GM21423 (cell line): ENCODE results near the gene DIAPH2.
"Not testable (repeated sequence)": the region's sequence is repeated elsewhere in the genome, so short reads cannot be mapped to it uniquely, and the experiment has no call there.

Source experiments
- ATAC-seq: cut with Tn5 transposase; IDR thresholded peaks from one replicate; pipeline ENCODE4 v1.9.1; 2021; ENCODE audit warnings: mild to moderate bottlenecking, moderate library complexity; ENCODE audit not compliant: unreplicated experiment

DIAPH2 gene

DNA sequence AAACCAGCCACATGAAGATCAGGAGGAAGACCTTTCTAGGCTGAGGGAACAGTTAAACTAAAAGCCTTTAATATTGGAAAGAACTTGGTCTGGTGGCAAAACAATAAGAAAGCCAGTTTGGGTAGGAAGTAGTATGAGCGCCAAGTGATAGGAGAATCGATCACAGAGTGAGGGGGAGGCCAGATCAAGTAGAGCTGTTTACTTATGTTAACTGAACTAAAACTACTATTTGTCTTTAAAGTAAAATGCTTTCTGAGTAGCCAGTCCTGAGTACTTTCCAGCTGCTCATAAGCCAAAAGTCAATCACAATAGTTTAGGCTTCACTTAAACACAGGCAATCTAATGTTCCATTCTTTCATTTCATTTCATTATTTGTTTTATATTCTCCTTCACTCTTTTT, 136.3 kb downstream of the DIAPH2 start:
- no peak for ATAC-seq

DNA sequence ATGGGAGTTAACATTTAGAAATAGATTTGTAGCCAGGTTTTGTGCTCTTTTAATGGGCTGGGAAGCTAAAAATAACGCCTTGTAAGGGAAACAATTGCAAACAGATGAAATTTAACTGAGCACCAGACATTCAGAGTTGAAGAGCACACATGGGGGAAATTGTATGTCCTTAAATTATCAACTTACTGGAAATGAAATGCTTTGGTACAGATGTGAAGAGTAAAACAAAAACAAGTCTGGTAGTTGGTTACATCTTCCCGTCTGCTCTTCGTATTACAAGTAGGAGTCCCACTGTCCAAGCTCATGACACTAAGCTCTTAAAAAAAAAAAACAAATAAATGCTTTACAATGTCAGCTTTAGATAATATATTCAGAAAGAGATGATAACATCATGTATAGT, 139.5 kb downstream of the DIAPH2 start:
- no peak for ATAC-seq

DNA sequence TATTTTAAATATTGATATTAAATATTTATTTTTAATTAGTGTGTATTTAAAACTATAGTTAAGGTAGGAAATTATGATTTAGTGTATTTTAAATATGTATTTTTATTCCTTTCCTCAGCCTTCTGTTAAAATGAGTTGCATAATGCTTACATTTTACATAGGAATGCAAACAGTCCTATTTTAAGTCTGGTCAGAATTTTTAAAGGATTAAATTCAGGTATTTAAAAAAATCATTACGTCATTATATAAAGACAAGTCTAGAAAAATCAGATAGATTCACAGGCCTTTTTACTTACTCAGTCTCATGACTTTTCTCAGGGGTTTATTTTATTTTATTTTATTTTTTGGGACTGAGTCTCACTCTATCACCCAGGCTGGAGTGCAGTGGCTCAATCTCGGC, 148.7 kb downstream of the DIAPH2 start:
- no peak for ATAC-seq

DNA sequence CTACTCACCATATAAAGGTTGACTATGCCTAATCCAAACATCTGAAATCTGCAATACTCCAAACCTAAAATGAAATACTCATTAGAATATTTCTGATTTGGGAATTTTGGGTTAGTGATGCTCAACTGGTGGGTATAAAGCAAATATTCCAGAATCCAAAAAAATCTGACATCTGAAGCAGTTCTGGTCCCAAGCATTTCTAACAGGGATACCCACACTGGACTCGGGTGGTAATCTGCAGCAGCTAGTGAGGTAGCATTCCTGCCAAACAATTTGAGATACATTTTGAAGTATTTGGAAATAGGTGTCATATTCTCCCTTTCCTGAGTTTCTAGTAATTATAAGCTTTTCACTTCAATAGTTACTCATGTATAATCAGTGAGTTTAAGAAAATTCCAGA, 149.5 kb downstream of the DIAPH2 start:
- no peak for ATAC-seq

DNA sequence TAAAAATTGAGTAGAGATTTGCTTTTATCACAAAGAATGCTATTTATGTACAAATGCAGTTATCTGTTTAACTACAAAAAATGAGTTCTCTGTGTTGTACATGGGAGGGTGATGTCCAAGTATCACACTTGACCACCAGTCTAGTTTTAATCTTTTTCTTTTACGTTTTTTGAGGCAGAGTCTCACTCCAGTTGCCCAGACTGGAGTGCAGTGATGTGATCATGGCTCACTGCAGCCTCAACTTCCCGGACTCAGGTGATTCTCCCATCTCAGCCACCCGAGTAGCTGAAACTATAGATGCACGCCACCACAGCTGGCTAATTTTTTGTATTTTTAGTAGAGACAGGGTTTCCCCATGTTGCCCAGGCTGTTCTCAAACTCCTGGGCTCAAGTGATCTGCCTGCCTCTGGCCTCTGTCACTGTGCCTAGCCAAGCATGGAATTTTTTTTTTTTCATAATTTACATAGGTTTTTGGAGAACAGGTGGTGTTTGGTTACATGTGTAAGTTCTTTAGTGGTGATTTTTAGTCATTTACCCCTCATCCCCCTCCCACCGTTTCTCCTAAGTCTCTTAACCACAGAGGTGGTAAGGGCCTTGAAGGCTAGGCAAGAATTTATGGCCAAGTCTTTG, 151.1 kb downstream of the DIAPH2 start:
- peak; percentile 77 for ATAC-seq

DNA sequence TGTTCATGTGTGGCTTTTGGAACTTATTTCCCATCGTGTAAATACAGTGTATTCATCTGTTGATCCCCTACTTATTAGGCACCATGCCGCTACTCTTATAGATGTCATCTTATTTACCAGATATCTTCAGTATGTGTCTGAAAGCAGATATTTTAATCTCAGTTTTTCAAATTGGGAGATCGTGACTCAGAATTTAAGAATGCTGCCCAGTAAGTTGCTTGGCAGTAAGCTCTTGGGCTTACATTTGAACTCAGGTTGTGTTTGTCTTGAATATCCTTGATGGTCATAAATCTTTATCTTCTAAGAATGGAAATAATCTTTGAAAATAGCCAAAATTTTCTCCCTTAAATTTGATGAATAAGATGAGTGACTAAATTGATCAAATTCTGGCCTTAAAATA, 153.2 kb downstream of the DIAPH2 start:
- ATAC-seq, result no peak

DNA sequence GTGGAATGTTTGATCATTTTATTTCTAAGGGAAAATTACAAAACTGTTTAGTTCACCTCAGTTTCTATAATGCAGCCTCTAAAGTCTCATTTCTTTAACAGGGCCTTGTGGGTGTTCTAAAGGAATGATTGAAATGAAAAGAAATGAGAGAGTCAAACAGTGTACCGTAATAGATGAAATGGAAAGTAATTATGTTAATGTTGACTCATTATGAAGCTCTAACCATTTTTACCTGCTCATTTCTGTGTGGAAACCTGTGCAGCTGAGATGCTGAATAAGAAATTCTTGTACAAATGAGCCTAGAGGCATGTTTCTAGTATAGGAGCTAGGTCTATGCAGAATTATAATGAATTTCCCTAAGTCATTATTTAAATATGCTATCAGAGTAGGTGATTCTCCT, 153.9 kb downstream of the DIAPH2 start:
- no peak for ATAC-seq

DNA sequence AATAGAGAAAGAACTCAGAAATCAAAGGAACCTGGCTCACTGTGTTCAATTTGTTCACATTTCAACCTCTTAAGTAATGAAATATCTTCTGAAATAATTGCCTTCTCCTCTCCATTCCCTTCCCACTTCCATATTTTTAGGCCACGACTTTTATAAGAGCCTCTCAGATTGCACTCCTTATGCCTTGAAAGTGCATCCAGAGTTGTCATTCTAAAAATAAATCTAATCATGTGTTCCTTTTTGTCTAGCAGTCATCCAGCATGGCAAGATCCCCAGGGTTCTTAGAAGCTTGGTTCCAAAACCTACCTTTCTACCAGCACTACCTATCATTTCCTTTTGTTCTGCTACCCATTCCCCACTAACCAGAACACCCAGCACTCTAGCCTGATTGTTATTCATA, 156.7 kb downstream of the DIAPH2 start:
- no peak for ATAC-seq

DNA sequence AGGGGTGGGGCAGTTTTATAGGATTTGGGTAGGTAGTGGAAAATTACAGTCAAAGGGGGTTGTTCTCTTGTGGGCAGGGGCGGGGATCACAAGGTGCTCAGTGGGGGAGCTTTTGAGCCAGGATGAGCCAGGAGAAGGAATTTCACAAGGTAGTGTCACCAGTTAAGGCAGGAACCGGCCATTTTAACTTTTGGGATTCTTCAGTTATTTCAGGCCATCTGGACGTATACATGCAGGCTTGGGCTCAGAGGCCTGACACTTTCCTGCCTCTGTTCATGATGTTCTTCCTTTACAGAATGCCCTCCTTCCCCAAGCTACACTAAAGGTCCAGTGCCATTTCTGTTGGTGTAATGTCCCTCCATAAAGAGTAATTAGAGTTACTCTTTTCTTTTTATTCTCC, 157.2 kb downstream of the DIAPH2 start:
- ATAC-seq, result not testable (repeated sequence)

DNA sequence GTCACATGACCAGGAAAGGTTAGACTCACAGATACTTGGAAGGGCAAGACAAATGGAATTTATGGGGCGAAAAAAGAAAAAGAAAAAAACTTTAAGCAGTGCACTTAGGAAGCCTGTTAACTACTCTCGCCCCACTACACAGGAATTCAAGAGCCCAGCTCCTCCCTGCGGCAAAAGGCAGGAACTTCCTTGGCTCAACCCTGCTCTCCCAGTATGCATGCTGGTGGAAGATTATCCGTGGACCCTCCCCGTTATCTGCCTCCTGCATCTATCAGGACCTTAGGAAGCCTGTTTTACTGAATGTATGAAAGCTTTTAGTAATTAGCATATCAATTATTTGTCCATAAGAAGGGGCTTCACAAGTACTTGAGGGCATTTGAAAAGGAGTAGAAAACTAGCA, 158.9 kb downstream of the DIAPH2 start:
- no peak for ATAC-seq

DNA sequence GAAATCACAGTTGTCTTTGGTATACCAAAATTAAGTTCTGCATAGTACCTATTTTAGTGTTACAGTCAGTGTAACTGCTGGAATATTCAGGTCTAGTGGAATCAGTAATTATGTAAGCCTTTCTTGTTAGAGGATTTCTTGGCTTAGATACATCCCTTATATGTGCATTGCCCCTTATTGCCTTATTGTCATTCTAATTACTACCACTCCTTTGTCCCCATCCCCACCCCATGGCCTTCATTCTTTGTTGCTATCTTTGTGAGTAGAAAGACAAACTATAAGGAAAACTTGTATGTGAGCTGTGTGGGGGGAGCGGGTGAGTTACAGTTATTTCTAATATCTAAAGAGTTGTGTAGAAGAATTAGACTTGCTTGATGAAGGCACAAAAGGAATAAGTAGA, 162.2 kb downstream of the DIAPH2 start:
- no peak for ATAC-seq

DNA sequence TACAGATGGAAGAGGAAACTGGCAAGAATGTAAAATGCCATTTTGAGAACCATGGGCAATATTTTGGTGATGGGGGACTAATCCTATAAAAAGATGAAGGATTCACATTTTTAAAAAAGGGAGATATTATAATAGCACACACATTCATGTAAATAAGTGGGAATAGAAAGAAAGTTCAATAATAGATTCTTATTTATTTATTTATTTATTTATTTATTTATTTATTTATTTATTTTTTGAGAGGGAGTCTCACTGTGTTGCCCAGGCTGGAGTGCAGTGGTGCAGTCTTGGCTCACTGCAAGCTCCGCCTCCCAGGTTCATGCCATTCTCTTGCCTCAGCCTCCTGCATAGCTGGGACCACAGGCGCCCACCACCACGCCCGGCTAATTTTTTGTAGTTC, 174.8 kb downstream of the DIAPH2 start:
- not testable (repeated sequence) for ATAC-seq

DNA sequence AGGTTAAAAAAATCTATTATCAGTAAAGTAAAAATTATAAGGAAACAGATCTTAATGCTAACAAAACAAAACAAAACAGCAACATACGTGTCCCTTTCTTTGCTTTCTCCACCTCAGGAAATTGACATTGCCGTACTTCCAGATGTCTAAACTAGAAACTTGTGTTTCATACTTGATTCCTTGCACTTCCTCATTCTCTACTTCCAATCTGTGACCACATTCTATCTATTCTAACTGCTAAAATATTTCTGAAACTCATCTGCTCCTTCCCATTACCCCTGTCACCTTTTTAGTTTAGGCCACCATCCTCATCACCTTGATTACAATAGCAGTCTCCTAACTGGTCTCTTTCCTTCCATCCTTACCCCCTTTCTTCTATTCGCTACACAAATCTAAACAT, 176.6 kb downstream of the DIAPH2 start:
- ATAC-seq, result peak; percentile 74

DNA sequence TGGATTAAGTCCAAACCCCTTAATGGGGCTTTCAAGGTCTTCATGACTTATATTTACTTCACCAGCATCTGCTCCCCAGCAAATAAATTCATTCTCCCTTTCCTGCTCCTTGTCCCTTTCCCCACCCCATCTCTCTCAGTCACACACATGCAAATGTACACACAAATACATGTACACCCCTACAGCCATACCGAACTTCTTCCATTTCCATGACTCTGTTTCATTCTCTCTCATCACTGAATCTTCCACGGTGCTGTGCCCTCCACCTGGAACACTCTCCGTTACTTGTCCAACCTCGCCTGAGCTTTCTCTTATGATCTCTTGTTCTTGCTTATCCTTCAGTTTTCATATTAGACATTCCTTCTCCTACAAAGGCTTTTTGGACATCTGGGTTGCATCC, 177.0 kb downstream of the DIAPH2 start:
- no peak for ATAC-seq

DNA sequence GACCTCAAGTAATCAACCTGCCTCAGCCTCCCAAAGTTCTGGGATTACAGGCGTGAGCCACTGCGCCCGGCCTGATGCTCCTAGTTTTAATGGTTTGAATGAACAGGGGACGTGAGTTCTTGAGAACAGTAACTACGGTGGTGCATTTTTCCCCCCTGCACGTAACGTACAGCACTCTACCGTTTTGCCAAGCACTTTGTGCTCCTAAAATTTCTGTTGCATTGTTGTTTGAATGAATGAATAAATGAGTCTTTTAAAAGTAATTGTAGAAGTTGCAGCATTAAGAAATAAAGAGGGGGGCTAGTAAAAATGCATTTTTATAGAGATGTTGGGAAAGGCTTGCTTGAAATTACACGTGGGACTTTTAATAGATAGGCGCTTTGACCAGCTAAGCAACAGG, 199.0 kb downstream of the DIAPH2 start, which contains the start of gene RPA4:
RPA4 (plus strand) TSS at position 301 of the 400 bp plus-strand sequence. CDS start 403 bp downstream, outside the sequence.
- ATAC-seq, result no peak

DNA sequence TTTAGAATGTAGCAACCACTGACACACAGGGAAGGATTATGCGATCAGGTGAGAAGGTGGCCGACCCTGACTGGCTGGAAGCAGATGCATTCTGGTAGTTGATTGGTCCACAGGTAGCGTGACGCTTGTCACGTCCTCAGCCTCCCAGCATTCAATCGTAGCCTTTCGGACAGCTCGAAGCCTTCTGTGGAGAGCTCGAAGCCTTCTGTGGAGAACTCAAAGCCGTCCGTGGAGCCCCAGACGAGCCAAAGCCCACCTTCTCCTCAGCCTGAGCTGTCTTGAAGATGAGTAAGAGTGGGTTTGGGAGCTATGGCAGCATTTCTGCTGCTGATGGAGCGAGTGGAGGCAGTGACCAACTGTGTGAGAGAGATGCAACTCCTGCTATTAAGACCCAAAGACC, 199.4 kb downstream of the DIAPH2 start:
- ATAC-seq, result no peak

DNA sequence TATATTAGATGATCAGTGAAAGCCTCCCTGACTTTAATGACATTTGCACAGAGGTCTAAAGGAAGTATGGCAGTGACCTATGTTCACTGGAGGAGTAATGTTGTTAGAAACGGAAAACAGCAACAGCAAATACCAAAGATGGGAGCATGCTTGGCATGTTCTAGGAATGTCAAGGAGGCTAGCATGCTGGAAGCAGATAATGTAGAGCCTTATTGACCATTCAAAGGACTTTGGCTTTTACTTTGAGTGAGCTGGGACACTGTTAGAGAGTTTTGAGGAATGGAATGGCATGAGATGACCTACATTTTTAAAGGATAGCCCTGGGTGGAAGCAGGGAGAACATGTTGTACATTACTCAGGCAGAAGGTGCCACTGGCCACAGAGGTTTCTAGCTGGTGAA, 205.1 kb downstream of the DIAPH2 start:
- ATAC-seq, result no peak

DNA sequence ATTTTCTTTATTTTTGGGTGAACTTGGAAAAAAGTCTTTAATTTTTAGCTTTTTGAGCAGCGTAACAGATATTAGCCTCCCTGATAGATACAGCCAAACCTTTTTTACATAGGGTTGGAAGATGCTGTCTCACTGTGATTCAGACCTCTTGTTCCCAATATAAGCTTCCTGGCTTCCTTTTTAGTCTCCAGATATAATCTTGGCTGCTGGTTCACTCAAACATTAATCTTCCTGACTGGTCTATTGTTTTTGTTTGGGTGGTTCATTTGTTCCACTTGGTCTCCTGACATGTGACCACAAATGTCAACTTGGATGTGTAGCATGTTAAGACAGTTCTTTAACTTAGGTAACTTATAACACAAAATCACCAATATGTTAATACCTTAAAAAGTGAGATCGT, 222.1 kb downstream of the DIAPH2 start:
- no peak for ATAC-seq

DNA sequence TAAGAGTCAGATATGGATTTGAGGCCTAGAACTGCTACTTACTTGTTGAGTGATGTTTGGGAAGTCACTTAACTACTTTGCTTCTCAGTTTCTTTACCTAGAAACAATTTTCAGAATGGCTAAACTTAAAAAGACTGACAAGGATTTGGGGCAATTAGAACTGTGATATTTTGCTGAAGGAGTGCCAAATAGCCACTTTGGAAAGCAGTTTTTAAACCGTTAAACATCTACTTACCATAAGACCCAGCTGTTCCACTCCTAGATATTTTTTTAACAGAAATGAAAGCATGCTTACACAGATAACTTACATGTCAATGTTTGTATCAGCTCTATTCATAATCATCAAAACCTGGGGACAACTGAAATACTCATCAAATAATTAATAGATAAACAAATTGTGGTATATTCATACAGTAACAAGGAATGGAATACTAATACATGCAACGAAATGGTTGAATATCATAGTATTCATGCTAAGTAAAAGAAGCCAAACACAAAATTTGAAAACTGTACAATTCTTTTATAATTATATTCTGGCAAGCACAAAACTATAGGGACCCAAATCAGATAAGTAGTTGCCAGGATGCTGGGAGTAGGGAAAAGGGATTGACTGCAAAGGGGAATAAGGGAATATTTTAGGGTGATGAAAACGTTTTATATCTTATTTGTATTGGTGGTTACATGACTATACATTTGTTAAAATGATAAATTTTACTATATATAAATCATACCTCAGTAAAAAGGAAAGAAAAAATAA, 223.1 kb downstream of the DIAPH2 start:
- ATAC-seq, result no peak

DNA sequence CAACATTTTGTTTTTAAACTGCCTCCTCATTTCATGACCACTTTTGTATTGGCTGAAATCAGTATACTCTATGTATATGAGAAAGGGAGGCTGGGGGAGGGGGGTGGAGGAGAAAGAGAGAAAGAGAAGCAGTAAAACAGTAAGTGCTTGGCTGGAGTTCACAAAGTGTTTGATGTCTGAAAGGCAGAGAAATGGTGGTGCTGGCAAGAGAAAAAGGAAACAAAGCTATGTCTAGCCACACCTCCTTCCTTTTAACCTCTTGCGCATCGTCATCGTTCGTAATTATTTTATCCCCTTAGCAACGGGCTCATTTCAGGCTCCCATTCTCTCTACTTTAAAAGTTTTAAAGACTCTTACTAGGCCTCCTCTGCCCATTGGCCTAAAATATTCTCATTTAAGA, 224.6 kb downstream of the DIAPH2 start:
- ATAC-seq, result no peak

DNA sequence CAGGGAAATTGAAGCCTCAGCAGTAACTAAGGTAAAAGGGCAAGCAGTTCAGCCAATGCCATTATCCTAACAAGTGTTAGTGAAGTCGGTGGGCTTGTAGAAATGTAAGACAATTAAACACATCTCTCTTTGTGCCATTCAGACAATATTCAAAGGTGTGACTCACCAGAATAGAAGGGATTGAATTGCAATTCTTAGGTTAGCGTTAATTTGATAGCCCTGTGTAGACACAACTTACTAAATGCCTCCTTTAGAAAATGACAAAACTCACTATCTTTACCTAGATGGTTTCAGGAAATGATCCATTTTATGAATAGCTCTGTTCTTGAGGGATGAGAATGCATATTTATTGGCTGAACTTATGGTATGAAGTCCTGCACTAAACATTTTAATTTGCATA, 234.2 kb downstream of the DIAPH2 start:
- ATAC-seq, result no peak

DNA sequence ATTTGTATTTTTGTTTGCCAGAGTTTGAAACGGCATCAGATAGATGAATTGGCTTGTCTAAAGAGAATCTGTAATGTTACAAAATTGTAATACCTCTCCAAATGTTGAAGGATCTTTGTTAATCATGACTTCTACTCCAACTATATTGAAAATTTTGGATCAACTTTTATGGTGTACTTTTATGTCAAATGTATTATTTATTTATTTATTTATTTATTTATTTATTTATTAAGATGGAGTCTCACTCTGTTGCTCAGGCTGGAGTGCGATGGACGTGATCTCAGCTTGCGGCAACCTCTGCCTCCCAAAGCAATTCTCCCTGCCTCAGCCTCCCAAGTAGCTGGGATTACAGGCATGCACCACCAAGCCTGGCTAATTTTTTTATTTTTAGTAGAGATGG, 235.0 kb downstream of the DIAPH2 start:
- no peak for ATAC-seq

DNA sequence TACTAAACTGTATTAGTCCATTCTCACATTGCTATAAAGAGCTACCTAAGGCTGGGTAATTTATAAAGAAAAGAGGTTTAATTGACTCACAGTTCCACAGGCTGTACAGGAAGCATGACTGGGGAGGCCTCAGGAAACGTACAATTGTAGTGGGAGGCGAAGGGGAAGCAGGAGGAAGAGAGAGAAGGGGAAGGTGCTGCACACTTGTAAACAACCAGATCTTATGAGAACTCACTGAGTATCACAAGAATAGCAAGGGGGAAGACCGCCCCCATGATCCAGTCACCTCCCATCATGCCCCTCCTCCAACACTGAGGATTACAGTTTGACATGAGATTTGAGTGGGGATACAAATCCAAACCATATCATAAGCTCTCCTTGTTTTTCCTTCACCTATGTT, 239.9 kb downstream of the DIAPH2 start:
- ATAC-seq, result no peak
